Renal cortical epithelial cell (primary cell): Measurements from ENCODE around the gene VTI1A. TPM values are rescaled to one million over a fixed set of nuclear protein-coding genes. Genes with fewer than 3 reads are reported as not detected.

Experiments used
- DNase-seq: peaks from one replicate; pipeline ENCODE4 v3.0.0-alpha.2; 2011; ENCODE audit warnings: low read depth
- total RNA-seq: library from RNA; depleted of rRNA; stranded (reverse); fragments of >200 nt; gene quantifications from 2 replicates; pipeline ENCODE4 v1.2.3, GENCODE V29; 2014

Gene VTI1A
- total RNA-seq, 1 donor from 2014 or later: 49.7 TPM

DNA sequence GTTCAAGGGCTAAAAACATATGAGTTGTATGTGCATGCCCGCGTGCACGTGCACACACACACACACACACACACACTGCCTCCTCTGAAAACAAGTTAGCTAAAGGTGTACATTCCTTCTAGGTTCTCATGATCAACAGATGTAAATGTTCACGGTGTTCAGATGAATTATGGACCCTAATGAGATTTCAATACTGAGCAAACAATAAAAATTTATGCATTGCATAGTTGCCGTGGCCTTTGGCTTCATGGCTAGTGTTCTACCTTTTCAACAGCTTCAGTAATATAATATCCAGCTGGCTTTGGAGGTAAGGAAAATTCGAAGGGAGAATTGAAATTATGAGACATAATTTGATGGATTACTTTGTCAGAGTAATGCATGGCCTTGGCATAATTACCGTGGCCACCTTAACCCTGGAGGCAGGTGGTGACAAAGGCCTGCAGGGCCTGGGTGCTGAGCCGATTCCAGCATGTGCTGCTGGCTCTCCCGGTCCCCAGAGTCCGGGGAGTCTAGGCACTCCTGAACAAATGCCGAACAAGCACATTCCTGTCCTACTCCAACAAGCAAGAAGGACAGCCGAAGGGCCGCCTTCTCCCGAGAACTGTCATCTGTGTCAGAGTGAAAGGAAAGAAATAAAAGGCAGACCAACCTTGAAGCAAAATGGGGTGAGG lies 336.5 kb downstream of the VTI1A start:
- DNase-seq: peak; percentile 11

DNA sequence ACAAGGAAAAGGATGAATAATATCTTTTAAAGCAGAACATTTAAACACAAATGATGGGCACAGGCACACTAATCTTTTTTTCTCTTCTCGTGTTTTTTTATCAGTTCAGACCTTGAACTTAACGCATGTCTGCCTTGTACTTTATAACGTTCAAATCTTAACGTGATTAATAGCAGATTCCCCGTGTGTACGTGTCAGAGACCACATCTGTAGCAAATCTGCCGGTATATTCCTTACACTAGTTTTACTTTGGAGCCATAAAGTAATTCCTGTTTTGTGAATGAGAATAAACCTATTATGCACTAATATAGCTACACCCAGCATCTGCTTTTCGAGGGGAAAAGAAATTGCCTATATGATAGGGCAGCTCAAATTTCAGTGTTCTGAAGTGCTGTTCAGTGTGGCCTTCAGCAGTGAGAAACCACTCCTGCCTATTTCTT lies 337.0 kb downstream of the VTI1A start:
- DNase-seq: peak; percentile 12

DNA sequence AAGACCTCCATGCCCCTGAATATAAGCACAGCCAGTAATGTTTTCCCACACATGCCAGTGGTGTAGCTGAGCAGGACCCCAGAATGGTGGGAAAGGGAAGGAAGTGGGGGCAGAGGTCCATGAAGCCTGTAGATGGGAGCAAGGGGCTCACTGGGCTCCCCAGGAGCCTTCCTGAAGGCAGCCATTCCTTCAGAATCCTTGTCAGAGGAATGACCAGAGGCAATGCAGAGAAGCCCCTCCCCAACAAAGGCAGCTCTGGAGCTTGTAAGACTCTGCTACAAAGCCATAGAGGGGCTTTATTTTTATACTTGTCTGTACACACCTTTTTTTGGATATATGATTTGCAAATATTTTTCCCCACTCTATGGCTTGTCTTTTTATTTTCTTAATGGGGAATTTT lies 338.1 kb downstream of the VTI1A start:
- no peak for DNase-seq

DNA sequence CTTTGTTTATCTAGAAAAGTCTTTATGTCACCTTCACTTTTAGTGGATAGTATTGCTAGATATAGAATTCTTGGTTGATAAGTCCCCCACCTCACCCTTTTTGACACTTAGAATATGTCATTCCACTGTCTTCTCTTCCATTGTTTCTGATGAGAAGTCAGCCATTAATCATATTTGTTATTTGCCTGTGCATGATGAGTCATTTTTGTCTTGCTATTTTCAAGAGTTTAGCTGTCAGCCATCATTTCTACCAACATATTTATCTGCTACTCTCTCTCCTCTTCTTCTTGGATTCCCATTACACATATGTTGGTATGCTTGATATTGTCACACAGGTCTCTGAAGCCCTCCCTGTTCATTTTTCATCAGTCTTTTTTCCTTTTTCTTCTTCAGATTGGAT lies 342.2 kb downstream of the VTI1A start:
- no peak for DNase-seq

DNA sequence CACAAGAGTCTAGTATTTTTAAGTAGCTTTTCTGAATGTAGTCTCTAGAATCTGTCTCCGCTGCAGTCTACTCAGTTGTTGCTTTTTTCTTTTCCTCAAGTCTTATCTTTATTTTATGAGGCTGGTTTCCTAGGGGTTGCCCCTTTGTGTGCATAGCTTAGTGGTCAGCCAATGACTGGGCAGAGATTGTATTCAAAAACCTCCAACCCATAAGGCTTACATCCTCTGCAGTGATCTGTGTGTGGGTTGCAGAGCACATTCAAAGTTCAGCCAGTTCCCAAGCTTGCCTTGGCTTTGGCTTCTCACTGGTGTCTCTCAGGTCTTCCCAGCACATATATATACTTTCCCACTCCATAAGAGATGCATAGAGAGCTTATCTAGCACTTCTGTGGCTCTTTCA lies 343.0 kb downstream of the VTI1A start:
- no peak for DNase-seq

DNA sequence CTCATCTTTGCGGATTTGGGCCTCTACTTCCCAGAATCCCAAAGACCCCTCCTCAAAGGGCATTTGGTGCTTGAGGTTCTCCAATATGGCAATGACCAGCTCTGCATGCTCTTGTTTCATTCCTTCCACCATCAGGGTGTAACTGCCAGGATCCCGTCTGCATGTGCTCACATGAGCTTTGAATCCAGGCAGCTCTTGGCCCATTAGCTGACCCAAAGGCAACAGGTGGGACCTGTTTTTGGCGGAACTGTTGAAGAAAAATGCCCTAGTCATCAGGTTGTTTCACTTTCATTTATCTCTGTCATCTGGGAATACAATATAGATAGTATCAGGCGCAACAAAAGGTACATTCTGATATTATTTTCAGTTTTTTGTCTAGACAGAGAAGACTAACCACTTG lies 343.9 kb downstream of the VTI1A start:
- no peak for DNase-seq

DNA sequence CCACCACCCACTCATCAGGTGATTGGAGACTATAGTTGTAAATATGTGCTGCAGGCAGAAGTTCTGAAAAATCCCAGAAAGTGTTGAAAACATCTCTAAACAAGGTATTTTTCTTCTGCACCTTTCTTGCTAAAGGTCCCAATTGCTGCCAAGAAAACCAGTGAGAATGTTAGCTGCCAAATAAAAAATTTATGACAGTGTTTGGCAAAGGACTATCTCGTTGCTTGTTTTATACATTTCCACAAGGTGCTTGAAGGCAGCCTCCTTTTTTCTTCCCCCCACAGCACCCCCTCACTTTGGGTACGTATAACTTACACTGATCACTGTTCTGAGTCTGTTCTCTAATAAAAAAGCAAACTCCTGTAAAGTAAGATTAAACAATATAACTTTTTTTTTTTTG lies 344.4 kb downstream of the VTI1A start:
- DNase-seq: no peak

DNA sequence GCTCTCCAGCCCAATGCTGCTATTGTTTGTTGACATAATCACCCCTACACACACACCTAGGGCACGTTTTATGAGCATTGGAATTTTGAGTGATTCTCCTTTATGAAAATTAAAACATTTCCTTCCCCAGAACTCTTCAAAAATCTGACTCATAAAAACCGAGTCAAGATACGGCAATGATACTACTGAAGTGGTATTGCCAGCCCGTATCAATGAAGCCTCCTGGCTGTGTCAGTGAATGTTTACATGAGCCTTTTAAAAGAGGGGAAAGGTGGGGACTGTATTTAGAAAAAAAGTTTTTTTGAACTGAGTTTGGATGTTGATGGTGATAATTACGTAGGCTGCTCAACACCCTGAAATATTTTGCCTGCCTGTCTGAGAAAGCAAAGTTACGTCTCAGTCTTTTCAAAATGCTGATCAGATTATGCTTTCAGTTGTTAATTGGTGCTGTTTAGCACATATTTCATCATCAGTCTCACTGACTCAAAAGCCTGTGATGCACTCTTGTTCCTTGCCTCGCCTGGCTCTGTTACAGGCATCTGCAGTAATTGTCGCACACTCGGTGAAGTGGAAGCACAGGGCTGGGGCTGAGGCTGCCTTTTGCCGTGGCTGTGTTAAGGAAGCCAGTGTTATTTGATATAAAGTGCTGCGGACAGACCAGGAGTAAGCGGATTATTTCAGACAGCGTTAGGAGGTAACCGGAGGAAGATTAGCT lies 345.6 kb downstream of the VTI1A start:
- DNase-seq: peak; percentile 52

DNA sequence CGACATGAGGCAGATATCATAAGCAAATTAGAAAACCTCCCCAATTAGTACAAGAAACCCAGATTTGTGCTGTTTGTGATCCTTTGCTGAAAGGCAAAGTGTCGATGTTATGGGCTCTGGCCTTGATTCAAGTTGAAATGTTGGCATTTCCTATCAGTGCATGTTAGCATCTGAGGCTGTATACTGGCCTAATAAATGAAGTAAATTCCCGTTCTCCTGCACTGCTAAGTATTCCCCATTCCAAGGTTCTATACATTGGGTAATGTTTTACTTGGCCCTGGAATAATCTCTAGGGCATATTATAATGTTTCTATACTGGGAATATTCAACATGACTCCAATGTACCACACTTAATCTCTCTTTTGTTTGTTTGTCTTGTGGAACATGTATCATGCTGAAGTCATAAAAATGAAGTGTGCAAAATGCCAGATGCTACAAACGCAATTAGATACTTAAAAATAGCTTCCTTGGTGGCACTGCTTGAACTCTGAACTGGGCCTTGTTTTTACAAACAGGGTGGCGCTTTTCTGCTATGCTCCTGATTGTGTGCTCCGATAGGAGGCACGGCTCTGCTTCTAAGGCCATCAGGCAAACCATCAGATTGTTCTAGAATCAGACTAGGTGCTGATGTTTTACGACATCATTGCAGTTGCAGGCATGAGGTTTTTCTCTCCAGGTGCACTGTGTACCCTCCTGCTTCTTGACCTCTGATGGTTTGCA lies 346.3 kb downstream of the VTI1A start:
- no peak for DNase-seq

DNA sequence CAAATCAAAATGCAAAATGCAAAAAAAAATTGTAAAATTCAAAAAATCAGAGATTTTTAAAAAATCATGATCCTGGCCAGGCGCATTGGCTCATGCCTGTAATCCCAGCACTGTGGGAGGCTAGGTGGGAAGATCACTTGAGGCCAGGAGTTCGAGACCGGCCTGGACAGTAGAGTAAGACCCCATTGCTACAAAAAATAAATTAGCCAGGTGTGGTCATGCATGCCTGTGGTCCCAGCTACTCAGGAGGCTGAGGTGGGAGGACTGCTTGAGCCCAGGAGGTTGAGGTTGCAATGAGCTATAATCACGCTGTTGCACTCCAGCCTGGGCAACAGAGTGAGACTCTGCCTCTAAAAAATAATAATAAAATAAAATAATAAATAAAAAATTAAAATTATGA lies 347.2 kb downstream of the VTI1A start:
- no peak for DNase-seq

DNA sequence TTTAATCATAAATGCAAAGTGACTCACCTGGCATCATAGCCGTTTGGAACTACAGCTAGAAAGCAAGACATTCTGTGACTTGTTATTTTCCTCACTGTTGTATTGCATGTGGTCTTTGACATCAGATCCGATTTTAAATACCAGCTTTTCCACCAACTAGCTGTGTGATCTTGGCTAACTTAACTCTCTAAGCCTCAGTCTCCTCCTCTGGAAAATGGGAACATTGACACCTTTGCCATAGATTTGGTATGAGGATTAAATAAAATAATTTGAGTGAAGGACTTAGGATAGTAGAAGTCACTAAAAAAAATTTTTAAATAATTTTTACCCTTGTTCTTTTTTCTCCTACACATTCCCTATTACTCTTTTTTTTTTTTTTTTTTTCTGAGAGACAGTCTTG lies 348.1 kb downstream of the VTI1A start:
- DNase-seq: no peak

DNA sequence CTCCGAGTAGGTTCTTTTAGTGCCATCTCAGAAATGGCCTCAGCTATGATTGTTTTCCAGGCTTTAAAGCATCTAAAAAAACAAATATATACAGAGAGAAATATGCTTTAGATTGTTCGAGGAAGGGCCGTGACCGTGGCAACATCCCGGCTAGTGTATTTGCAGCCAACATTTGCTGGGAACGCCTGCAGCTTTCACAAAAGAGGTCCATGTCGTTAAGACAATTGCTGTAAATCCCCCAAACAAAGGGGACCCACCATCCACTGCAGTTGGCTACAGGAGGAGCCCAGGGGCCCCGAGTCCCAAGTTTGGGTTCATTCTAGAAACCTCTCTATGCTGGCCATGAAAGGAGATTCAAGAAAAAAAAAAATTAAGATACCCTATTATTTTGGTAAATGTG lies 350.2 kb downstream of the VTI1A start:
- no peak for DNase-seq

DNA sequence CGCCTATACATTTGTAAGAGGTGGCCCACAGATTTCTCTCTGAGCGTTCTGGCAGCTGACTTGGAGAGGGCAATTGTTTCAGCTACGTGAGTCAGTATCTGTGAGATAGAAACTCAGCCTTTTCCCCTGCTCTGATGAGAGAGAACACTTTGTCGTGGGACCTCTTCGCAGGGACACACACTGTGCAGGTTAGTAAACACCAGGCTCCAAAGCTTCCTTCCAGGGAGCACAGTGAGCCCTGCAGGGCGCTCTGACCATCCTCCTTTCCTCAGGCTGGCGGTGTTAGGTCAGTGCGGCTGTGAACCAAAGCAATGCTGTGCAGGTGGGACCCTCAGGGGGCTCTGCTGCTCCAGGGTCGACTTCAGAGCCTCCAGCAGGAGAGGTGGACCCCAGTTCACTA lies 350.8 kb downstream of the VTI1A start:
- no peak for DNase-seq

DNA sequence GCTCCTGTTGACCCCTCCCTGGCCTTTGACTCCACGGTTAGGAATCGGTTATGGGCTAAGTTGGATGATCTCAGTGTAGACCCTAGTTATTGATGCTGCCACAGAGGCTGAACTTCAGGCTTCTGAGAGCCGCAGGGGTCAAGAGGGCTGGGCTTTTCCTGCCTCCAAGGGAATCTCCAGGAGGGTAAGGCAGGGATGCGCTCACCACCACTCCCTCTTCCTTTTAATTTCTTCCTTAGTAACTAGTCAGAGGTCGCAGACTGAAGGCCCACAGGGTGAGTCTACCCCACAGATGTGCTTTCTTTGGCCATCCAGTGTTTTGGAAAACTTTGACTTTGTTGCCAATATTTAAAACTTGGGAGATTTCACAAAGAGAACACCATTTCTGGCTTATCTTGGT lies 352.0 kb downstream of the VTI1A start:
- DNase-seq: no peak

DNA sequence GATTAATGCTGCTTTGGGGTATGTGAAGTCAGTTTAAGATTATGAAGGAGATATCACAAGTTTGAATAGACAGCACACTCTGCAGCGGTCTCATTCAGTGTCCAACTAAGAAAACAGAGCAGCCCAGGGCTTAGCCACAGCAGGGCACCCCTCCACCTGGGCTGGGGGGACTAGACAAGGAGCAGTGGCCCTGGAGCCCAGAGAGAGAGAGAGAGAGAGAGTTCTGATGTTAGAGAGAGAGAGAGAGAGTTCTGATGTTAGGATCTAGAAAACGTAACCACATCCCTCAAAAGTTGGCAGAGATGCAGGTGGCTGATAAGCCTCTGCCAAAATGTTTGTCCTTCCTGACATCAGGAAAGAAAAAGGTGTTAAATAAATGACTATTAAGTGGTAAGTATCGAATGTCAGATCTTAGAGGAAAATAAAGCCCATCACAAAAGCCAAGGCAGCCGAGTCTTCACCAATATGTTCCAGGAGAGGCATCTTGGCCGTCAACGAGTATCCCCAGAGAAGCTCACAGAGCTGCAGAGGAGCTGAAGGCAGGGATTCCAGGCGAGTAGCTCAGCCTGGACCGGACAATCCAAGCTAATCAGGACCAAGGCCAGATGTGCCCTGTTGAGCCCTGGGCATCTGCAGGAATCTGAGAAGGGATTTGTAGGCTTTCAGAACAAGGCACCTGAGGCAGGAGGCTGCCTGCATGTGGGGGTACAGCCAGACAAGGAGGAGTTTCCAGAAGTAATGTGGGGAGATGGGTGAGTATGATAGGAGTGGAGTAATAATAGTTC lies 352.9 kb downstream of the VTI1A start:
- DNase-seq: no peak

DNA sequence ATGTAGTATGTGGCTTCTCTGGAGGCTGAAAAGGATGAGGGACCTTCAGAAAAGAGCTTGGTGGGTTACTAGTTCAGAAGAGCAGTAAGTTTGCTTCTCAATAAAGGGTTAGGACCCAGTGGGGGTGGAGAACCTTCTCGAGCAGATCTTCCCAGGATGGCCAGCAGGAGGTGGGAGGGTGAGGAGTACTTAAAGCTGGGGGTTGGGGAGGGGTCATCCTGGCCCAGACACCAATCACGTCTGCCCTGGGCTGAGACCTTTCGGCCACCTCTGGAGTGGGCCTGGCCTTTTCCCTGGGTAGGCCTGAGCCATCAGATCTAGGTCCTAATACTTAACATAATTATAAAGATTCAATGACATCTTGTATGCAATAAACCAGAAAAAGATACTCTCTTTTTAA lies 354.0 kb downstream of the VTI1A start:
- DNase-seq: no peak

DNA sequence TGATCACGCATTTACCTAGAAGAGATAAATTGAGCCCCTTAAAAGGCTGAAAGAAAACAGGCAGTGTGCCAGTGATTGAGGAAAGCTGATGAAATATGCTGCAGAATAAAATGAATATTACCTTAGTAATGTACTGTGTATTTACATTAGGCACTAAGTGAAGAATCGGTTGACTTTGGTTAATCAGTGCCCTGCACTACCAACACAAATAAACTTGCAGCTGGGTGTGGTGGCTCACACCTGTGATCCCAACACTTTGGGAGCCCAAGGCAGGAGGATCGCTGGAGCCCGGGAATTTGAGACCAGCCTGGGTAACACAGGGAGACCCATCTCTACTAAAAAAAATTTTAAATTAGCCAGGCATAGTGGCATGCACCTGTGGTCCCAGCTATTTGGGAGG lies 354.7 kb downstream of the VTI1A start:
- no peak for DNase-seq

DNA sequence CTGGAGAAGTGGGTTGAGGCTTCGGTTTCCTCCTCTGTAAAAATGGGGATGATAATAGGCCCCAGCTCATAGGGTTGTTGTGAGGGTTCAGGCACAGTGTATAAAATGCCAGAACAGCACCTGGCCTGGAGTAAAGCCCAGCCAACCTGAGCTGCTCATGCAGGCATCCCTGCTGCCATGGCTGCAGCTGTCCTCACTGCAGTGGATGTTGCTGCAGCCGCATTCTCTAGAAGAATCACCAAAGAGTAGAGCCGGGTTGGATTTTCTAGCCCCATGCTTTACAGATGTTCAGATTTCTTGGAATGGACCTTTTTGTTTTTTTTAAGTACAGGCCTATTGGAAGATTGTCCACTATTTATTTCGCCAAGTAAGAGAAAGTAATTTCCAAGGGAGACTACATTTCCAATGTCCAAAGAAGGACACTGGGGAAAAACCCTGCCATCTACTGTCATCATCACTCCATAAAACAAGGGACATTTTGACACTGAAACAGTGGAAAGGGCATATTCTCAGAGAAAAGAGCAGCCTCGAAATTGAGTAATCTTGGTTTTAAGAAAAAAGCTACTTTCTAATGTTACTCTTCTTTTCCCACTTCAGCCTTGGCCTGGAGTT lies 355.5 kb downstream of the VTI1A start:
- no peak for DNase-seq

DNA sequence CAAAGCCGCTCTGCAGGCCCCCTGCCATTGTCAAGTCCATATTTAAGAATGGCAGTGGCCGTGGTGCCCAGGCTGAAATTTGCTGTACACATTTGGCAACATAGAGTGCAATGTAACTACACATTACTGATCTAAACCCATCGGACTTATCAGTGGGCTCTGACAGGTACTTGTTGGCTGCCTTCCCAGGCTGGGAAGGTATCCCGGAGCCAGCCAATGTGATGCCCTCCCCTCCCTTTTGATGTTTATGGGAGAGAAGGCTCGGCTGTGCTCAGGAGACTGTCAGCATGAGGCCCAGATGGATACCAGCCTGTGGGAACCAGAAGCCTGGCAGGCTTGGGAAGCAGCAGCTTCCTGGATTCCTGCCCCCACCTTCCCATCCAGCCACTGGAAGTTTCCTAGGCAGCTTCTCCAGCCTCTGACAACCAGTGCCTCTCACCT lies 357.0 kb downstream of the VTI1A start:
- no peak for DNase-seq

DNA sequence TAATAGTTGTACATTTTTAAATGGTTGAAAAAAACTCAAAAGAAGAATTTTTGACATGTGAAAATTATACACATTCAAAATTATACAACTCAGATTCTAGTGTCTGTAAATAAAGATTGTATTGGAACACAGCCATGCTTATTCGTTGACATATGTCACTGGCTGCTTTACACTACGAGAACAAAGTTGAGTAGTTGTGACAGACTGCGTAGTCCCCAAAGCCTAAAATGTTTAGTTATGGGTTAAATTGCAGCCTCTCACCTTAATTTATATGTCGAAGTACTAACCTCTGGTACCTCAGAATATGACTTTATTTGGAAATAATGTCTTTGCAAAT lies 358.2 kb downstream of the VTI1A start:
- DNase-seq: no peak

DNA sequence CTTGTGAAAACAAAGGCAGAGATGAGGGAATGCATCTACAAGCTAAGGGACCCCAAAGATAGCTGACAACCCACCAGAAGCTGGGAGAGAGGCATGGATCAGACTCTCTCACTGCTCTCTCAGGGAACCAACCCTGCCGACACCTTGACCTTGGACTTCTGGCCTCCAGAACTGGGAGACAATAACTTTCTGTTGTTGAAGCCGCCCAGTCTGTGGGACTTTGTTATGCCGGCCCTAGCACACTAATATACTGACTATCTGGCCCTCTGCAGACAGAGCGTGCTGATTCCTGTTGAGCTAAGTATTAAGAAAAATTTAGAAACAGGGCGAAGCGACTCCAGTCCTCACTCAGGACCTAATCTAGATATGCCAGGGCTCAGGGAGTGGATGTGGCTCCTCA lies 358.7 kb downstream of the VTI1A start:
- DNase-seq: no peak

DNA sequence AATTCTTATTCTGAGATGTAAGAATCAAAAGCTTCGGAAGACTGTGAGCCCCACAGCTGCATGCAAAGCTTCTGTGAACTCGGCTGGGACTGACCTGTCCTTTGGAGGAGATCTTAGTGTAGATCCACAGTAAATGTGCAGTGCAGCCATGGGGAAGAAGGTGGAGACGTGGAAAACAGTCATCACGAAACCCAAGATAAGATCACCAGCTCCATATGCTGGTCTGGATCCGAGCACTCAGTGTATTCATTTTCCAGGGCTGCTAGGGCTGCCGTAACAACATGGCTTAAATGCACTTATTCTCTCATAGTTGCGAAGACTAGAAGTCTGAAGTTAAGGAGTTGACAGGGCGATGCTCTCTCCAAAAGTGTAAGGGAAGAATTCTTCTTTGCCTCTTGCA lies 360.0 kb downstream of the VTI1A start:
- no peak for DNase-seq
